Measurements from ENCODE around the gene SART1.

DNA sequence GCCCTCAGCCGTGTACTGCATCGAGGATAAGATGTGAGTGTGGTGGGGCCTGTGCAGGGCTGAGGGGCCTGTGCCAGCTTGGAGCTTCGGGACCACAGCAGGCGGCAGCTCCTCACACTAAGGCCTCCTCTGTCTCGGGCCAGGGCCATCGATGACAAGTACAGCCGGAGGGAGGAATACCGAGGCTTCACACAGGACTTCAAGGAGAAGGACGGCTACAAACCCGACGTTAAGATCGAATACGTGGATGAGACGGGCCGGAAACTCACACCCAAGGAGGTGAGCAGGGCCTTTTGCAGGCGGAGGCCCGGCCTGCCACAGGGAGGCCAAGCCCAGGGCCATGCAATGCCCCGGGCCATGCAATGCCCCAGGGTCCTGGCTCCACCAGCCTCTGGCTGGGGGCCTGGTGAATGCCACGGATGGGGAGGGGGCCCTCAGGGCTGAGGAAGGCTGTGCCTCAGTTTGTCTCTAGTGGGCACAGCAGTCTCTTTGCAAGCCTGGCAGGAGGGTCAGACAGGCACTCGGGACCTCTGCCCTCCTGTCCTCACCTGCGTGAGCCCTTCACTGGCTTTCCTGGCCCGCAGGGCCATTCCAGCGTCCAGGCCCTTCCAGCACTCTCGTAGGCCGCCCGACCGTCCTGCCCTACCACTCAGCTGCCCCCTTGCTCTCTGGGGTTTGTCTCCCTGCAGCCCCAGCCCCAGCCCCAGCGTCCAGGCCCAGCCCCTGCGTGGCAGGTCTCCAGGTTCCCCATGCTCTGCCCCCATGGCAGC, 16.3 kb downstream of the SART1 start:
- TF ChIP-seq, protein P1, sequence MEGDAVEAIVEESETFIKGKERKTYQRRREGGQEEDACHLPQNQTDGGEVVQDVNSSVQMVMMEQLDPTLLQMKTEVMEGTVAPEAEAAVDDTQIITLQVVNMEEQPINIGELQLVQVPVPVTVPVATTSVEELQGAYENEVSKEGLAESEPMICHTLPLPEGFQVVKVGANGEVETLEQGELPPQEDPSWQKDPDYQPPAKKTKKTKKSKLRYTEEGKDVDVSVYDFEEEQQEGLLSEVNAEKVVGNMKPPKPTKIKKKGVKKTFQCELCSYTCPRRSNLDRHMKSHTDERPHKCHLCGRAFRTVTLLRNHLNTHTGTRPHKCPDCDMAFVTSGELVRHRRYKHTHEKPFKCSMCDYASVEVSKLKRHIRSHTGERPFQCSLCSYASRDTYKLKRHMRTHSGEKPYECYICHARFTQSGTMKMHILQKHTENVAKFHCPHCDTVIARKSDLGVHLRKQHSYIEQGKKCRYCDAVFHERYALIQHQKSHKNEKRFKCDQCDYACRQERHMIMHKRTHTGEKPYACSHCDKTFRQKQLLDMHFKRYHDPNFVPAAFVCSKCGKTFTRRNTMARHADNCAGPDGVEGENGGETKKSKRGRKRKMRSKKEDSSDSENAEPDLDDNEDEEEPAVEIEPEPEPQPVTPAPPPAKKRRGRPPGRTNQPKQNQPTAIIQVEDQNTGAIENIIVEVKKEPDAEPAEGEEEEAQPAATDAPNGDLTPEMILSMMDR (optimal IDR thresholded peaks at IDR 0.05 in 1 of 3, IDR thresholded peaks at IDR 0.05 in 1 of 3, conservative IDR thresholded peaks at IDR 0.05 in 1 of 3; ENCODE audit: extremely low read depth in 1 of 3, insufficient read depth in 2 of 3, low read length in 3 of 3), result no peak
- no peak for TF ChIP-seq EZH2 (IDR thresholded peaks at IDR 0.05; ENCODE audit: low read length)
